D721Med (cell line): ENCODE data around the gene WLS.

Experiments
- DNase-seq: peaks from one replicate; pipeline ENCODE4 v3.0.0; 2011; ENCODE audit warnings: low spot score; ENCODE audit not compliant: insufficient read length
- FAIRE-seq: peaks from 2 replicates; lab custom pipeline; 2011; peaks lifted over from hg19 to GRCh38; lab: Jason Lieb, UNC
- CTCF ChIP-seq: IDR thresholded peaks from 2 replicates; pipeline ENCODE4 v1.5.1; 2012; ENCODE audit warnings: mild to moderate bottlenecking, control low read depth; ENCODE audit not compliant: insufficient read depth; ENCODE audit errors: missing control alignments

The WLS gene

GRCh38 chr1:68093737-68094136 lies 138.6 kb downstream of the WLS start:
- FAIRE-seq (no peak), DNase-seq (no peak)
- TF ChIP-seq CTCF: no peak

- no peak for TF ChIP-seq CTCF
- FAIRE-seq (no peak), DNase-seq (no peak)
Measured at GRCh38 chr1:68087184-68087583, 145.1 kb downstream of the WLS start.

GRCh38 chr1:68085752-68086151 lies 146.6 kb downstream of the WLS start:
- FAIRE-seq: no peak
- TF ChIP-seq CTCF: no peak
- no peak for DNase-seq

GRCh38 chr1:68083686-68084085 lies 148.6 kb downstream of the WLS start:
- DNase-seq (no peak), FAIRE-seq (no peak)
- TF ChIP-seq CTCF: no peak

- FAIRE-seq: no peak
- DNase-seq: no peak
- no peak for TF ChIP-seq CTCF
Measured at GRCh38 chr1:68081775-68082283, 150.5 kb downstream of the WLS start.

GRCh38 chr1:68078647-68079046 lies 153.7 kb downstream of the WLS start:
- no peak for TF ChIP-seq CTCF
- FAIRE-seq: no peak
- no peak for DNase-seq
